GM12892 (cell line): ENCODE data around the gene CUL7.

Experiments
- POLR2A ChIP-seq: IDR thresholded peaks from 2 replicates; pipeline ENCODE4 v1.6.1; 2011; ENCODE audit warnings: low read depth, low read length, control low read depth
- POLR2AphosphoS5 ChIP-seq: IDR thresholded peaks from 2 replicates; pipeline ENCODE4 v1.6.1; 2011; ENCODE audit warnings: low read depth, low read length, control low read depth
- TAF1 ChIP-seq: IDR thresholded peaks from 2 replicates; pipeline ENCODE4 v1.6.1; 2011; ENCODE audit warnings: low read depth, mild to moderate bottlenecking, control low read depth, low read length, borderline replicate concordance

DNA sequence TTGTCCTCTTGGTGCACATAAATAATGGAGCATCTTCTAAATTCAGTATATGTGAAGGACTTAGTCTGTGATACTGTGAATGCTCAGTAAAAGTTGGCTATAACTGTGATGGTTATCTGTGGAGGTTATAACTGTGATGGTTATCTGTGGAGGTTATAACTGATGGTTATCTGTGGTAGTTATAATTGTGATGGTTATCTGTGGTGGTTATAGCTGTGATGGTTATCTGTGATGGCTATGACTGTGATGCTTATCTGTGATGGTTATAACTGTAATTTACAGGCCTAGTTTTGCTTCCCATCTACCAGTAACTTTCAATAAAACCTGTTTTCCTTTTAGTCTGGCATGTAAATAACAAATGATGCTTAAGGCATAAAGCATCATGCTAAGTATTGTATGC is 39.0 kb upstream of the CUL7 start:
- TF ChIP-seq POLR2AphosphoS5 (no peak), POLR2A (no peak), TAF1 (no peak)
